H1 (cell line): ENCODE measurements around the gene LIPE. TPM values are rescaled to one million over a fixed set of nuclear protein-coding genes. Genes with fewer than 3 reads are reported as not detected.

Experiments
- CTCF ChIA-PET: fragments of 300-600 bp; sonication (Branson Sonifier 250); formaldehyde crosslinking; loops from one replicate; lab custom pipeline; 2021; ENCODE audit not compliant: partially characterized antibody; lab: Charles Lee
- POLR2A ChIA-PET: fragments of 300-600 bp; sonication (Branson Sonifier 250); formaldehyde crosslinking; loops from one replicate; lab custom pipeline; 2021; ENCODE audit warnings: inconsistent platforms; ENCODE audit not compliant: partially characterized antibody; lab: Charles Lee
- DNase-seq, 2 experiments: peaks; one replicate each; pipeline versions ENCODE4 v3.0.0 to v3.0.0-alpha.2; 2010 to 2022; ENCODE audit warnings: low spot score in 2 of 2, low read depth in 1 of 2, mixed read lengths in 1 of 2
- FAIRE-seq: peaks from 2 replicates; lab custom pipeline; 2011; peaks lifted over from hg19 to GRCh38; lab: Jason Lieb, UNC
- H2AFZ ChIP-seq: 2 replicates; pipeline ENCODE4 v1.8.1; 2012; ENCODE audit warnings: low read length, inconsistent platforms
- H2AK5ac ChIP-seq: 2 replicates; pipeline ENCODE4 v1.6.1; 2013; ENCODE audit warnings: low read depth, low read length
- H2BK120ac ChIP-seq: replicated peaks from 2 replicates; pipeline ENCODE3; 2013; ENCODE audit warnings: low read depth, low read length, inconsistent platforms
- H2BK12ac ChIP-seq: 2 replicates; pipeline ENCODE4 v1.6.1; 2013; ENCODE audit warnings: low read depth, low read length
- H2BK15ac ChIP-seq: 2 replicates; pipeline ENCODE4 v1.6.1; 2013; ENCODE audit warnings: low read length
- H2BK20ac ChIP-seq: 2 replicates; pipeline ENCODE4 v1.6.1; 2013; ENCODE audit warnings: low read length
- H2BK5ac ChIP-seq: 2 replicates; pipeline ENCODE4 v1.6.1; 2013; ENCODE audit warnings: low read depth, low read length
- H3K14ac ChIP-seq: 2 replicates; pipeline ENCODE4 v1.6.1; 2013; ENCODE audit warnings: inconsistent platforms; ENCODE audit not compliant: insufficient read length
- H3K18ac ChIP-seq: 2 replicates; pipeline ENCODE4 v1.6.1; 2013; ENCODE audit warnings: low read length; ENCODE audit errors: extremely low read depth
- H3K23ac ChIP-seq: 2 replicates; pipeline ENCODE4 v1.6.1; 2013; ENCODE audit warnings: inconsistent platforms; ENCODE audit not compliant: insufficient read length
- H3K23me2 ChIP-seq: 2 replicates; pipeline ENCODE4 v1.6.1; 2013; ENCODE audit warnings: low read depth, low read length
- H3K27ac ChIP-seq: 2 replicates; pipeline ENCODE4 v1.6.1; 2011; ENCODE audit warnings: low read depth, low read length, inconsistent platforms
- H3K27me3 ChIP-seq, 4 experiments: replicated peaks in 1 of 4; 1 replicate in 1 of 4; 2 replicates in 3 of 4; pipeline versions ENCODE4 v1.6.1 to v1.8.1; 2011 to 2013; ENCODE audit warnings: low read length in 3 of 4, mild to moderate bottlenecking in 3 of 4, inconsistent platforms in 2 of 4, mixed read lengths in 2 of 4, moderate library complexity in 1 of 4; ENCODE audit not compliant: control insufficient read depth in 3 of 4, insufficient read depth in 3 of 4; ENCODE audit errors: extremely low read depth in 1 of 4
- H3K36me3 ChIP-seq, 4 experiments: 2 replicates each; pipeline versions ENCODE4 v1.6.1 to v1.8.1; 2011 to 2013; ENCODE audit warnings: mild to moderate bottlenecking in 4 of 4, low read length in 3 of 4, moderate library complexity in 2 of 4, control low read depth in 1 of 4, inconsistent platforms in 1 of 4; ENCODE audit not compliant: insufficient read depth in 4 of 4, control insufficient read depth in 2 of 4
- H3K4ac ChIP-seq: replicated peaks from 2 replicates; pipeline ENCODE3; 2013; ENCODE audit warnings: low read length, low read depth, mixed read lengths, inconsistent platforms; ENCODE audit not compliant: insufficient read length
- H3K4me1 ChIP-seq, 4 experiments: replicated peaks in 1 of 4; 1 replicate in 1 of 4; 2 replicates in 3 of 4; pipeline versions ENCODE4 v1.6.1 to v1.8.1; 2011 to 2013; ENCODE audit warnings: low read length in 3 of 4, inconsistent platforms in 2 of 4, mixed read lengths in 1 of 4; ENCODE audit not compliant: insufficient read depth in 4 of 4, control insufficient read depth in 3 of 4
- H3K4me2 ChIP-seq, 2 experiments: 2 replicates each; pipeline versions ENCODE4 v1.6.1 to v1.8.1; 2011 to 2013; ENCODE audit warnings: low read depth in 2 of 2, low read length in 2 of 2, control low read depth in 1 of 2, inconsistent platforms in 1 of 2, mild to moderate bottlenecking in 1 of 2; ENCODE audit not compliant: insufficient read depth in 1 of 2
- H3K4me3 ChIP-seq, 4 experiments: fragments of 200-600, 300-600 bp in 1 of 4; sonication (generic), shearing (Covaris generic), sonication (Bioruptor Twin) in 1 of 4; 2 replicates each; pipeline versions ENCODE4 v1.5.1 to v1.8.1; 2011 to 2016; ENCODE audit warnings: low read length in 4 of 4, low read depth in 3 of 4, control low read depth in 2 of 4, inconsistent platforms in 2 of 4, mild to moderate bottlenecking in 2 of 4, mixed read lengths in 1 of 4, moderate library complexity in 1 of 4; ENCODE audit not compliant: insufficient read depth in 2 of 4; ENCODE audit errors: extremely low read depth in 1 of 4
- H3K56ac ChIP-seq: replicated peaks from 2 replicates; pipeline ENCODE3; 2013; ENCODE audit warnings: low read depth, mild to moderate bottlenecking, mixed read lengths, low read length, inconsistent platforms; ENCODE audit not compliant: insufficient read length
- H3K79me1 ChIP-seq: 2 replicates; pipeline ENCODE4 v1.6.1; 2013; ENCODE audit warnings: low read depth, low read length, control low read depth
- H3K79me2 ChIP-seq, 2 experiments: 2 replicates each; pipeline versions ENCODE4 v1.6.1 to v1.8.1; 2012 to 2013; ENCODE audit warnings: low read length in 2 of 2, mild to moderate bottlenecking in 2 of 2, inconsistent platforms in 1 of 2; ENCODE audit not compliant: insufficient read depth in 2 of 2, control insufficient read depth in 1 of 2
- H3K9ac ChIP-seq, 4 experiments: replicated peaks in 1 of 4; 1 replicate in 1 of 4; 2 replicates in 3 of 4; pipeline versions ENCODE4 v1.6.1 to v1.8.1; 2011 to 2013; ENCODE audit warnings: low read depth in 3 of 4, low read length in 3 of 4, control low read depth in 2 of 4, mild to moderate bottlenecking in 2 of 4, moderate library complexity in 2 of 4, inconsistent platforms in 1 of 4; ENCODE audit errors: extremely low read depth in 1 of 4
- H3K9me3 ChIP-seq, 2 experiments: 2 replicates each; pipeline versions ENCODE4 v1.6.1 to v1.8.1; 2012 to 2013; ENCODE audit warnings: mild to moderate bottlenecking in 2 of 2, moderate library complexity in 2 of 2, control low read depth in 1 of 2, inconsistent platforms in 1 of 2, low read depth in 1 of 2, low read length in 1 of 2, mixed read lengths in 1 of 2; ENCODE audit not compliant: insufficient read depth in 2 of 2
- H4K20me1 ChIP-seq, 2 experiments: replicated peaks in 1 of 2; 2 replicates each; pipeline versions ENCODE3 to v1.8.1; 2011 to 2013; ENCODE audit warnings: inconsistent platforms in 2 of 2, low read length in 2 of 2, mild to moderate bottlenecking in 1 of 2; ENCODE audit not compliant: insufficient read depth in 2 of 2, control insufficient read depth in 1 of 2
- H4K5ac ChIP-seq: 2 replicates; pipeline ENCODE4 v1.6.1; 2013; ENCODE audit warnings: low read length, low read depth, mixed read lengths, inconsistent platforms; ENCODE audit not compliant: insufficient read length
- H4K8ac ChIP-seq: 2 replicates; pipeline ENCODE4 v1.8.0; 2013; ENCODE audit warnings: mild to moderate bottlenecking, moderate library complexity, low read length, inconsistent platforms; ENCODE audit not compliant: insufficient read depth; ENCODE audit errors: extremely low read depth
- H4K91ac ChIP-seq: replicated peaks from 2 replicates; pipeline ENCODE3; 2013; ENCODE audit warnings: low read length, mixed read lengths, inconsistent platforms; ENCODE audit not compliant: insufficient read length
- BRCA1 ChIP-seq: IDR thresholded peaks from 2 replicates; pipeline ENCODE4 v1.6.1; 2012; ENCODE audit warnings: low read depth, low read length, improper control_type of control experiment
- EGR1 ChIP-seq: IDR thresholded peaks from 2 replicates; pipeline ENCODE4 v1.6.1; 2011; ENCODE audit warnings: low read depth, low read length, borderline replicate concordance
- GTF2F1 ChIP-seq: IDR thresholded peaks from 2 replicates; pipeline ENCODE4 v1.6.1; 2012; ENCODE audit warnings: low read depth, low read length, improper control_type of control experiment, borderline replicate concordance
- HDAC2 ChIP-seq, 2 experiments: fragments of 300-600 bp in 1 of 2; sonication (generic) in 1 of 2; IDR thresholded peaks; 2 replicates each; pipeline ENCODE4 v1.6.1; 2011 to 2012; ENCODE audit warnings: low read depth in 2 of 2, low read length in 2 of 2, mild to moderate bottlenecking in 2 of 2, moderate library complexity in 2 of 2, borderline replicate concordance in 1 of 2, inconsistent platforms in 1 of 2
- HDAC6 ChIP-seq: IDR thresholded peaks from one replicate; pipeline ENCODE4 v1.7.1; 2012; ENCODE audit warnings: low read depth, mild to moderate bottlenecking, inconsistent platforms, low read length, moderate library complexity
- RNF2 ChIP-seq: fragments of 200-900, 300-1000 bp; sonication (generic); IDR thresholded peaks from 2 replicates; pipeline ENCODE4 v1.7.1; 2016; ENCODE audit warnings: borderline replicate concordance, low read depth, mild to moderate bottlenecking, antibody characterized with exemption, low read length; ENCODE audit not compliant: poor library complexity, severe bottlenecking; ENCODE audit errors: missing control alignments
- SUZ12 ChIP-seq: fragments of 200-600 bp; sonication (generic); IDR thresholded peaks from 2 replicates; pipeline ENCODE4 v1.6.1; 2012; ENCODE audit warnings: mild to moderate bottlenecking, inconsistent platforms, low read length, moderate library complexity, mixed read lengths
- TAF1 ChIP-seq: IDR thresholded peaks from 2 replicates; pipeline ENCODE4 v1.6.1; 2011; ENCODE audit warnings: mild to moderate bottlenecking, low read depth, low read length
- TAF7 ChIP-seq: optimal IDR thresholded peaks from 2 replicates; pipeline ENCODE3; 2011; ENCODE audit warnings: low read depth, mild to moderate bottlenecking, inconsistent platforms, low read length, moderate library complexity, borderline replicate concordance
- TCF12 ChIP-seq: IDR thresholded peaks from 2 replicates; pipeline ENCODE4 v1.6.1; 2011; ENCODE audit warnings: low read depth, mild to moderate bottlenecking, low read length
- ZNF274 ChIP-seq: IDR thresholded peaks from 2 replicates; pipeline ENCODE4 v1.7.0; 2012; ENCODE audit warnings: low read length, borderline replicate concordance; ENCODE audit errors: extremely low read depth
- WGBS, 2 experiments: shearing (Covaris generic) in 1 of 2; methylation state at CpG; one replicate each; pipeline versions ENCODE4 v1.1.6 to v1.1.7; 2013 to 2015; ENCODE audit warnings: low lambda C conversion rate in 2 of 2, mixed read lengths in 2 of 2, inconsistent platforms in 1 of 2, low coverage in 1 of 2, missing lambda C conversion rate in 1 of 2; ENCODE audit not compliant: insufficient replicate concordance in 2 of 2, insufficient coverage in 1 of 2, insufficient read length in 1 of 2; ENCODE audit errors: extremely low coverage in 1 of 2, missing lambda C conversion rate in 1 of 2; 5-methylcytosine and 5-hydroxymethylcytosine counted together
- polyA plus RNA-seq, 7 experiments: library from polyadenylated mRNA; depleted of rRNA in 3 of 7; stranded (reverse) in 5 of 7; unstranded in 2 of 7; fragments of >200 nt in 5 of 7; fragments of 200-250 nt in 2 of 7; gene quantifications; 1 replicate in 5 of 7; 2 replicates in 1 of 7; 4 replicates in 1 of 7; pipeline versions ENCODE4 v1.2.1 to v1.2.3, GENCODE V29; 2011 to 2013; ENCODE audit warnings: missing spikeins in 2 of 7, mixed read lengths in 2 of 7
- total RNA-seq: library from RNA; stranded (reverse); fragmentation: NEBNext Ultra II Directional; extraction: Animal tissue kit (Norgen Biotek cat#: 25700); gene quantifications from 2 replicates; pipeline ENCODE4 v1.2.1, GENCODE V29; 2021
- TF ChIP-seq, protein P1 (sequence below): IDR thresholded peaks from 2 replicates; pipeline ENCODE4 v1.6.1; 2012; ENCODE audit warnings: inconsistent platforms

The LIPE gene
- total and polyA plus RNA-seq, 2 of the 8 experiments (the other 6 are each of a cell fraction or from before 2014, with no cell fraction given): 8.7 to 15.9 TPM

DNA sequence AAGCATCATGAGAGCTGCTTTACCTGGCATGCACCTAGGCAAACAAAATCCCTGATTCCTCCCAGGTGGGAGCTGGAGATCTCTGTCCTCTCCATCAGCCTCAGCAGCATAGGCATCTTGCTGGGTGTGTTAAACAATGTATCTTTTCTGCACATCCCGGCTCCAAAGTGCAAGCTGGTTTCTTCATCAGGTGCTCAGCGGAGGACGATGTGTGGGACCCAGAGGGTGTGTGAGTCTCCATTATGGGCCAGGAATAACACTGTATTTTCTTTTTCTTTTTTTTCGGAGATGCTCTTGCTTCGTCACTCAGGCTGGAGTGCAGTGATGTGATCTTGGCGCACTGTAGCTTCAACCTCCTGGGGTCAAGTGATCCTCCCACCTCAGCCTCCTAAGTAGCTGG, 47.0 kb downstream of the LIPE start:
- Histone ChIP-seq H2AK5ac (peak overlapping the region; percentile 48; the same call in 1 of the 2 replicates), H3K56ac (no peak overlapping the region), H3K4ac (no peak overlapping the region), H4K5ac (no peak overlapping the region), H3K27ac (no peak overlapping the region), H2BK12ac (no peak overlapping the region), H3K36me3 (peaks cover 0 to 7% (median 0%) of the 10 kb centered on the region in 4 experiments; a peak in 2 of 8 replicates), H3K9ac (no peak overlapping the region), H3K9me3 (no peaks in the 10 kb centered on the region), H2AFZ (no peak overlapping the region), H2BK5ac (no peak overlapping the region), H3K4me2 (no peak overlapping the region), H3K27me3 (no peaks in the 10 kb centered on the region; a peak in 1 of 7 replicates), H3K23ac (no peak overlapping the region), H3K18ac (no peak overlapping the region), H2BK120ac (no peak overlapping the region), H4K8ac (no peak overlapping the region), H3K4me3 (no peak overlapping the region), H3K14ac (no peak overlapping the region), H4K91ac (no peak overlapping the region), H4K20me1 (no peaks in the 10 kb centered on the region), H2BK15ac (0 out of 2 replicates have a peak overlapping the region, but pooled peaks have one; percentile 46), H3K79me1 (no peaks in the 10 kb centered on the region), H3K23me2 (no peaks in the 10 kb centered on the region), H3K4me1 (peaks cover 0 to 3% (median 1%) of the 10 kb centered on the region in 4 experiments; a peak in 3 of 7 replicates), H3K79me2 (no peaks in the 10 kb centered on the region), H2BK20ac (no peak overlapping the region)
- FAIRE-seq: no peak
- WGBS, 2 experiments: 89% methylated on average over 6 of the region's 6 CpGs; no CpG with 5 or more reads in 1 of the 2 experiments
- ChIA-PET POLR2A (interaction anchor here (1.2 to 6.1 kb wide), 5 partner anchors 9 to 43 kb away, joined by 3 to 43 read pairs (median 3); no protein-coding TSS in a partner anchor), CTCF (interaction anchor here (0.6 to 2.8 kb wide), 13 partner anchors 9 to 258 kb away, joined by 3 to 19 read pairs (median 4); no protein-coding TSS in a partner anchor)
- no peak for DNase-seq
- TF ChIP-seq GTF2F1: no peak
- TF ChIP-seq TCF12: no peak
- no peak for TF ChIP-seq ZNF274
- no peak for TF ChIP-seq RNF2
- no peak for TF ChIP-seq HDAC6
- no peak for TF ChIP-seq TAF7
- TF ChIP-seq HDAC2 (IDR thresholded peaks at IDR 0.05; ENCODE audit: borderline replicate concordance in 1 of 2, low read depth in 2 of 2, low read length in 2 of 2): no peak
- no peak for TF ChIP-seq EGR1
- TF ChIP-seq SUZ12: no peak
- TF ChIP-seq, protein P1, sequence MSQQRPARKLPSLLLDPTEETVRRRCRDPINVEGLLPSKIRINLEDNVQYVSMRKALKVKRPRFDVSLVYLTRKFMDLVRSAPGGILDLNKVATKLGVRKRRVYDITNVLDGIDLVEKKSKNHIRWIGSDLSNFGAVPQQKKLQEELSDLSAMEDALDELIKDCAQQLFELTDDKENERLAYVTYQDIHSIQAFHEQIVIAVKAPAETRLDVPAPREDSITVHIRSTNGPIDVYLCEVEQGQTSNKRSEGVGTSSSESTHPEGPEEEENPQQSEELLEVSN: no peak
- no peak for TF ChIP-seq TAF1
- no peak for TF ChIP-seq BRCA1
